OCI-LY1 (cell line): ENCODE data around the gene RNASEH2C.

Experiments
- H2AFZ ChIP-seq: fragments of 200-600 bp; sonication (generic), shearing (Covaris generic); 2 replicates; pipeline ENCODE4 v1.6.0; 2014; ENCODE audit warnings: antibody characterized with exemption, mild to moderate bottlenecking, low read length
- H3F3A ChIP-seq: fragments of 200-600 bp; sonication (generic), shearing (Covaris generic); 2 replicates; pipeline ENCODE4 v1.6.0; 2014; ENCODE audit warnings: mild to moderate bottlenecking, antibody characterized with exemption, low read length, moderate library complexity; ENCODE audit not compliant: insufficient read depth
- H3K27ac ChIP-seq: fragments of 200-600 bp; sonication (generic); 2 replicates; pipeline ENCODE4 v1.5.1; 2014; ENCODE audit warnings: low read length, mixed run types, mild to moderate bottlenecking, low read depth; ENCODE audit not compliant: poor library complexity, severe bottlenecking
- H3K27me3 ChIP-seq: fragments of 200-600 bp; sonication (generic); 2 replicates; pipeline ENCODE4 v1.6.0; 2014; ENCODE audit warnings: antibody characterized with exemption, mild to moderate bottlenecking, low read length, moderate library complexity; ENCODE audit not compliant: insufficient read depth
- H3K36me3 ChIP-seq: fragments of 200-600 bp; sonication (generic); 2 replicates; pipeline ENCODE4 v1.6.1; 2014; ENCODE audit warnings: mild to moderate bottlenecking, antibody characterized with exemption, low read length, moderate library complexity, mixed read lengths; ENCODE audit not compliant: insufficient read depth
- H3K4me1 ChIP-seq: fragments of 200-600 bp; sonication (generic); 2 replicates; pipeline ENCODE4 v1.5.1; 2014; ENCODE audit warnings: mild to moderate bottlenecking, low read length, moderate library complexity; ENCODE audit not compliant: insufficient read depth, severe bottlenecking
- H3K4me2 ChIP-seq: fragments of 200-600 bp; sonication (generic), shearing (Covaris generic); 2 replicates; pipeline ENCODE4 v1.6.1; 2014; ENCODE audit warnings: low read length
- H3K4me3 ChIP-seq: fragments of 200-600 bp; sonication (generic); 2 replicates; pipeline ENCODE4 v1.5.1; 2014; ENCODE audit warnings: low read length, low read depth, mild to moderate bottlenecking, mixed read lengths; ENCODE audit not compliant: poor library complexity, severe bottlenecking
- H3K79me2 ChIP-seq: fragments of 200-600 bp; shearing (Covaris generic); 2 replicates; pipeline ENCODE4 v1.6.1; 2016; ENCODE audit warnings: mixed run types, low read length, mixed read lengths; ENCODE audit not compliant: insufficient read depth
- H3K9ac ChIP-seq: fragments of 200-600 bp; sonication (generic), shearing (Covaris generic); 2 replicates; pipeline ENCODE4 v1.6.1; 2014; ENCODE audit warnings: mild to moderate bottlenecking, low read length, mixed read lengths
- H3K9me2 ChIP-seq: fragments of 200-600 bp; sonication (generic), shearing (Covaris generic); 2 replicates; pipeline ENCODE4 v1.6.1; 2014; ENCODE audit warnings: low read depth, mild to moderate bottlenecking, low read length, mixed read lengths
- H3K9me3 ChIP-seq: fragments of 200-600 bp; shearing (Covaris generic); 2 replicates; pipeline ENCODE4 v1.6.1; 2014; ENCODE audit warnings: low read length, mixed read lengths
- H4K20me1 ChIP-seq: fragments of 200-600 bp; sonication (generic), shearing (Covaris generic); 2 replicates; pipeline ENCODE4 v1.6.0; 2016; ENCODE audit warnings: mild to moderate bottlenecking, low read length; ENCODE audit not compliant: insufficient read depth
- EZH2 ChIP-seq: fragments of 200-600 bp; sonication (generic), shearing (Covaris generic); IDR thresholded peaks from 2 replicates; pipeline ENCODE4 v1.8.0; 2017; ENCODE audit warnings: borderline replicate concordance, mixed run types, mild to moderate bottlenecking, antibody characterized with exemption, low read length, moderate library complexity, mixed read lengths
- TF ChIP-seq, protein P1 (sequence below): fragments of 200-600 bp; sonication (generic), shearing (Covaris generic); IDR thresholded peaks from 2 replicates; pipeline ENCODE4 v1.5.1; 2017; ENCODE audit warnings: mild to moderate bottlenecking, antibody characterized with exemption, low read length, moderate library complexity, mixed read lengths

Gene RNASEH2C

DNA sequence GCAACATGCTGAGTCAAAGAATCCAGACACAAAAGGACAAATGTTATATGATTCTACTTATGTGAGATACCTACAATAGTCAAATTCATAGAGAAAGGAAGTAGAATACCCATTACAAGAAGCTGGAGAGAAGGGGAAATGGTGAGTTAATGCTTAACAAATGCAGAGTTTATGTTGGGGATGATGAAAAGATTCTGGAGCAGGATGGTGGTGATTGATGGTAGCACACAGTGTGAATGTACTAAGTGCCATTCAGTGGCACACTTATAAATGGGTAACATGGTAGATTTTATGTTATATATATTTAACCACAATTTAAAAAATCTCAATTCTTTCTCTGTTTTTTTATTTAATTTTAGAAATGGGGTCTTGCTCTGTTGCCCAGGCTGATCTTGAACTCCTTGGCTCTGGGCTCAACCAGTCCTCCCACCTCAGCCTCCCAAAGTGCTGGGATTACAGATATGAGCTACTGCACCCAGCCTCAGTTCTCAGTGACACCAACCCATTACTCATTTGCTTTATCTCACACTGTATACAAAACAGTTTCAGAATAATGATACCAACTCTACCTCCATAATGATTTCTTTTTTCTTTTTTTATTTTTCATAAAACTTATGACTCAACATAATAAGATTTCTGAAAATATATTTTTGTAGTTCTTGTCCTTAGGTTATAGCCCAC lies 48.3 kb downstream of the RNASEH2C start:
- H2AFZ ChIP-seq, result no peak overlapping the region
- H3K36me3 ChIP-seq, result no peaks in the 10 kb centered on the region
- no peak overlapping the region for H3K27ac ChIP-seq
- H3K4me2 ChIP-seq, result no peak overlapping the region
- no peaks in the 10 kb centered on the region for H3K79me2 ChIP-seq
- no peaks in the 10 kb centered on the region for H3K9me3 ChIP-seq
- no peaks in the 10 kb centered on the region for H3F3A ChIP-seq
- H4K20me1 ChIP-seq, result no peaks in the 10 kb centered on the region
- H3K27me3 ChIP-seq, result no peaks in the 10 kb centered on the region
- H3K4me3 ChIP-seq, result no peak overlapping the region
- no peaks in the 10 kb centered on the region for H3K9me2 ChIP-seq
- H3K9ac ChIP-seq, result no peak overlapping the region
- TF ChIP-seq EZH2, result no peak
- TF ChIP-seq, protein P1, sequence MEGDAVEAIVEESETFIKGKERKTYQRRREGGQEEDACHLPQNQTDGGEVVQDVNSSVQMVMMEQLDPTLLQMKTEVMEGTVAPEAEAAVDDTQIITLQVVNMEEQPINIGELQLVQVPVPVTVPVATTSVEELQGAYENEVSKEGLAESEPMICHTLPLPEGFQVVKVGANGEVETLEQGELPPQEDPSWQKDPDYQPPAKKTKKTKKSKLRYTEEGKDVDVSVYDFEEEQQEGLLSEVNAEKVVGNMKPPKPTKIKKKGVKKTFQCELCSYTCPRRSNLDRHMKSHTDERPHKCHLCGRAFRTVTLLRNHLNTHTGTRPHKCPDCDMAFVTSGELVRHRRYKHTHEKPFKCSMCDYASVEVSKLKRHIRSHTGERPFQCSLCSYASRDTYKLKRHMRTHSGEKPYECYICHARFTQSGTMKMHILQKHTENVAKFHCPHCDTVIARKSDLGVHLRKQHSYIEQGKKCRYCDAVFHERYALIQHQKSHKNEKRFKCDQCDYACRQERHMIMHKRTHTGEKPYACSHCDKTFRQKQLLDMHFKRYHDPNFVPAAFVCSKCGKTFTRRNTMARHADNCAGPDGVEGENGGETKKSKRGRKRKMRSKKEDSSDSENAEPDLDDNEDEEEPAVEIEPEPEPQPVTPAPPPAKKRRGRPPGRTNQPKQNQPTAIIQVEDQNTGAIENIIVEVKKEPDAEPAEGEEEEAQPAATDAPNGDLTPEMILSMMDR, result no peak
- no peaks in the 10 kb centered on the region for H3K4me1 ChIP-seq
